HG03457 (cell line): ENCODE measurements around the gene ZIC4.

Experiments
- ATAC-seq: cut with Tn5 transposase; IDR thresholded peaks from one replicate; pipeline ENCODE4 v1.9.1; 2021; ENCODE audit warnings: moderate number of reproducible peaks; ENCODE audit not compliant: unreplicated experiment

The ZIC4 gene

DNA sequence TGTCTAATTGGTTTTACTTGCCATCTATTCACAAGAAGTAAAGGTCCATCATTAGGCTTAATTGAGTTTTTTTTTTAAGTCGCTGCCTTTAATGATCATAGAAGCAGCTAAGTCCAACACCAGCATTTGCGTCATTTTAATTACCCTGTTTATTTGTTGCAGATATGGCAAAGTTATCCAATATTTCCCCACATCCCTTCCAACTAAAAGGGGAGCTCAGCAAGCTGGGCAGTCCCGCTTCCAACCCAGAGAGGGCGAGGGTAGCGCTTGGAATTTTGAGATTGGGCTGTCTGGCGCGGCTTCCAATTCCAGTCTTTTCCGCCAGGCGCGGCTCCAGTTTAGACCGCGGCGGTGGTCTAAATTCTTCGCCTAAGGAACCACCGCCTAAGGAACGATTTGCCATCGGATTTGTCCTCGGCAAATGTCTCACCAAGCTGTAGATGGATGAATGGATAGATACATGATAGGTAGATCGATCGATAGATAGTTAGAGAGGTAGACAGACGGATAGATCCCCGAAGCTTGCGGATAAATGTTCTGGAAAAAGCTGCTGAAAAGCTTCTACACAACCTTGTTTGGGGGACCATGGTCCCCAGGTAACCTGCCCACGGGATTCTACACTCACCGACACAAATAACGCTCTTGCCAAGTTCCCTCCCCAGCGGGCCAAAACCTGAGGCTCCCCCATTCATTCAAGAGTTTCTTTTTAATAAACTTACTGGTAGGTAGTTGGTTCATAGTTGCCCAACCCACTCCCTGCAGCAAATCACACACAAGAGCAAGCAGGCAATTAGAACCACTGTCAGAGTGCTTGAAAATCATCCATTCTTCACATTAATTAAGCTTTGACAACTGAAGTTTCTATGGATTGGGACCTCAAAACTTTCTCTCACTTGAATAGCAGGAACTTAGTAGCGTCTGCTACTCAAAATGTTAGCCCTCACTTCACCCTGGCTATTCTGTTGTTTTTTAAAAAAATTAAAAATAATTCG lies 49.1 kb downstream of the ZIC4 start:
- no peak for ATAC-seq

DNA sequence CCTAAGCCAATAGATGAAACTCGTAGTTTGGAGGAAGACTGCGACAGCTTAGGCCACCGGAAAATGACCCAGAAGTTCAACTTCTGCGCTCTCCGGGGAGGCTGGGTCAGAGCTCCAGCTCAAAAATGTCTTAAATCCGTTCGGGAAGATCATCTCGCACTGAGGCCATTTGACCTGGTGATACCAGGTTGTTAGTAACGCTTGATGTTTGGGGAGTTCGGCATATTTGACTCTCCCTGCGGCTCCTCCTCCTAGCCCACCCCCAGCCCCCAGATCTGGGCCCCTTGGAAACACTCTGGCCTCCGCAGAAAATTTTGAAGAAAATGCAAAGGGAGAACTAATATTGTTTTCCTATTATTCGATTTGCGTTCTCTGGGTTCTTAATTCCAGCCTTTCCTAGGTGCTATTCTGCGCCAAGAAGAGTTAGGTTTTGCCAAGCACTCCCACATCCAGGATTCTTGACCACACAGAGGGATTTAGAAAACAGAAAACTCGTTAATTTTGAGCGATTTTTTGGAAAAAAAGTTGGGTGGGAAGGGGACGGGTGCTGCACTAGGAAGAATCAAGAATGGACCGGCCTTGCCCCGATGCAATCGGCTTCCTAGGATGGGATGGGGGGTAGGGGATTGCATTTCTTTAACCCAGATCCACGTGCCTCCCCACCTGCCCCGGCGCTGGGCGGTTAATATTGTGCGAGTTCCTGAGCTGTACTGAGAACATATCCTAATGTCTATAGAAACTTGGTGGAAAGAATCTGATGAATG lies 50.0 kb downstream of the ZIC4 start:
- ATAC-seq: no peak

DNA sequence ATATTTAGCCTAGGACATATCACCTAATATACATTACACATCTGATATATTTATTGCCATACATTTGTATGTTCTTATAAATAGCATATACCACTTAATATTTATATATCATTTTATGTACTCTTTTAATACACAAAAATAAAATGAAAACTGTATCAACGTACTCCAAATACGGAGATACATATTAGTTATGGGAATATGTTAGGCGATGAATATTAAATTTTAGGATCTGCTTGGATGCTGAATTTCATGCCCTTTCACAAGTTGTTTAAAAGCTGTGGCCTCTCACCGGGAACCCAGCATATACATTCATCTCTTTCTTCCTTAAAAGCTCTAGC lies 50.6 kb downstream of the ZIC4 start:
- no peak for ATAC-seq

DNA sequence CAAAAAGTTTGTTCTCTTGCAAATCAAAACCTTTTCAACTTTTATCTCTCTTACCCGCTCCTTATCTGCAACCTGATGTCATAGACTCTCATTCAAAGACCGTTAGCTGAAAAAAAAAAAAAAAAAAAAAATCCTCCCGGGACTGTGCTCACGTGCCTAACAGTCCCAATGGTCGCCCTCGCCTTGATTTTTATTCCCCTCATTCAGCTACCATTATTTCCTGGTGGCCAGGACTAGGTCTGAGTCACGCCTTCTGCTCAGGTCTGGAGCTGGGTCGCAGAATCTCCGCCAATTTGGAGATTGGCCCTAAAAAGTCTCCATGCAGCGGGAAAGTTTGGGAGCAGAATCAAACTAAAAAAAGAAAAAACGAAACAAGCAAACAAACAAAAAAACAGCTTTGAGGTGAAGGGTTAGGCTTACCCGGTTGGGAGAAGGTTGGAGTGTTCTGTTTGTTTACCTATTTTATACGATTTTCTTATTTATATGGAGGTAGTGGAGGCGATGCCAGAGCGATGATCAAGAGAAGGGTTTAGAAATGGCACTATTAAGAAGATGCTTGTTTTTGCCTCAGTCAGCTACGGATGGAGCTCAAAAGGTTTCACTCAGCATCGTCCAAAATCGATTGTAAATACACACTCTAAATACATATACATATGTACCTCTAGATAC lies 51.1 kb downstream of the ZIC4 start:
- ATAC-seq: no peak

DNA sequence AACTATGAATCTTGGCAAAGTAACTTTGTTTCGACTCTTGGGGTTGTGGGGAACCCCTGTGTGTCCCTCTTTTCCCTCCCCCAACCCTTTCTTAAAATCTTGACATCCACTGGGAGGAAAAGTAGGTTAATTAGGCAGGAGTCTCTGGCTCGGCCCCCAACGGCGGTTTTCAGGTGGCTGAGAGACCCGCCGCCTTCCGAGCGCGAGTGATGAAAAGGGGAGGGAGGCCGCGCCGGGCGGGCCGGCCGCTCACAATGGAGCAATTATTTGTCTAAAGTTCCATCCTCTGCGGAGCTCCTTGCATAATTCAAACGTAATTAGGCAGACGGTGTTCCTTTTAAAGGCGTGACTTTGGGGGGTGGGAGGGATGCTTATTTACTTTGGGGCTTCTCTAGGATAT lies 51.7 kb downstream of the ZIC4 start:
- no peak for ATAC-seq

DNA sequence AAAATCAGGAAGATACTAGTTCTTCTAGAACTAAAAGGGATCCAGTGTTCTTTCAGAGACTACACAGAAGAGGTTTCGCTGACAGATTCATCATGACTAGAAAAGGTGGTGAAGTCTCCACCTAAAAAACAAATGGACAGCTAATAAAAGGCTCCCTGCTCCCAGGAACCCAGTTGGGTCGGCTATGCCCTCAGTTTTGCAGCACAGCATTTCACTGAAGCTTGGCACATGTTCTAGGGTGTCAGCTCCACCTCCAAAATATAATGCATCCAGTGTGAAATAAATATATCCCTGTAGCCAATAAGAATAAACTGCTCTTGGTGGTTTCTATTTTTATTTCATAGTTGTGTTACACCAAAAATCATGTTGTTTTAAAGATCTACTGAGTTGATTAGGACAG lies 55.0 kb downstream of the ZIC4 start:
- ATAC-seq: no peak

DNA sequence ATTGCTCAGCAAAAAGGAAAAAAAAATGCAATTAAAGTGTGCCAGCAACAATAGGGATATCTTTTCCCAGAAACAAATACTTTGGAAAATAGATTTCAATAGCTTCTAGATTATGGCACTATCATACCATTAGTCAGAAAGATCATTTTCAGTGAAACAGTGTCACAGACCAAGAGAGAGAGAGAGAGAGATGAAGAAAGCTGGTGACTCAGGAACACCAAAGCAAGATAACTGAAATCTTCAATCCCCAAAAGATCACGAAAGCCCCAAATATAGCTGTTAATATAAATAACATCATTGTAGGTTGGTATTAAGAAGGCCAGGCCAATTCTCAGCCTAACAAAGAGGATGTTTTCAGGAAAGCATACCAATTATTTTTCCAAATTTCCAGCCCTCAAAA lies 57.4 kb downstream of the ZIC4 start:
- ATAC-seq: no peak

DNA sequence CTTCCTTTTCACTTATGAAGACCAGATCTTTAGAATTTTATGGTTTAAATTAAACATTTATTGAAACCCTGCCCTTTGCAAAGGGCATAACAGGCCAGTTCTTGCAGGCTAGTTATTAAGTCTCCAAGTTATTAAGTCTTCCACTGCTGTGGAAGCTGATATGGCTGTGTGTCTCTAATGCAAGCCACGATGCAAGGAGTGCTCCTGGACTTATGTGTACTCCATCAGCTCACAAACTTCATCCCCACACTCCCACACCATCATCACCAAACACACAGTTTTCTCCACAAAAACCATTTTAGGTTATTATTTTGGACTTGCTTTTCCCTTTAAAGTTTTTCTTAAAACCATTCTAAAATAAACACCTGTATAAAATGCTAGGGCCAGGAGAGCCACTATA lies 62.4 kb downstream of the ZIC4 start:
- no peak for ATAC-seq

DNA sequence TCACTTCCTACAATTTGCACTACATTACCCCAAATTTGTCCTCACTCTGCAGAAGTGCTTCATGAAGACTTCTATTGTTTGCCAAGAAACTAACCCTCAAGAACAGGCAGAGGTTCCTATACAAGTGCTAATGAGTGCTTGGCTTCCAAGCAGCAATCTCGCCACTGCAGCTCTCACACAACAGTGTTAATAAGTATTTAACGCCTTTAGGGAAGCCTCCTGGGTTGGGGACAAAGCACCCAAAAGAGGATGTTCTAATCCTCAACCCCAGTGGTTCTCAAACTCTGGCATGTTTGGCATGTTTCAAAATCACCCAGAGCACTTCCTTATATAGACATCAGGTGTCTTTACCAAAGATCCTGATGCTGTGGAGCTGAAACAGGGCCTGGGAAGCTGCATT lies 64.6 kb downstream of the ZIC4 start:
- no peak for ATAC-seq

DNA sequence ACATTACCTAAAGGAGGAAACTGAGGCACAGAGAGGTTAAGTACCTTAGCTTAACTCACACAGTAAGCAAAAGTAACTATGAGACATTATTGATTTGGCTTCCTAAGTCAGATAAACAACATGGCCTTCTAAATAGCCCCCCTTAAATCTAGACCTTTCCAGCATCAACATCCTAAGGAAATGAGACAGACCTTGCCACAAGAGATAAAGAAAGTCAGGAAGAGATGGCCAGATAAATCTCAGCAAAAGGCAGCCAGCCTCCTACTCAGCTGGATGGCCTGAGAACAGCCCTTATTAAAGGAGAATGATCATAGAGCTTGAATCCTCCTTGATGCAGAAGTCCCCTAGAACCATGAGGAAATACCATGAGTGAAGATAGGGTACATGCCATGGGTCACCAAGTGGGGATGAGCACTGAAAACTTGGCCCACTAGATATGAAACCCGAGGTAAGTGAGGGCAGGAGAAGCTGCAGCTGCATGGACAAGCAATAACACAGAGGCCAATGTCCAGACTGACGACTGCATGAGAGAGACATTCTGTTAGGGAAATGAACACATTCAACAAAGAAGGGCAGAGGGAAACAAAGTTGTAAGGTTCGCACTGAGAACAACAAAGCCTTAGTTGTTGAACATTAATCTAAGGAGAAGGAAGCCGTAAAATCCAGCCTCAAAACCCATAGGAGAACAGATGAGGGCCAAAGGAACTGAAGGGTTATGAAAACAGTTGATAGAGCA lies 69.6 kb downstream of the ZIC4 start:
- no peak for ATAC-seq
